GM10266 (cell line): ENCODE data around the gene POLE2.
"Not testable (repeated sequence)": the region's sequence is repeated elsewhere in the genome, so short reads cannot be mapped to it uniquely, and the experiment has no call there.

Experiments
- DNase-seq: peaks from one replicate; pipeline ENCODE4 v3.0.0; 2012; ENCODE audit errors: extremely low spot score
- CTCF ChIP-seq: IDR thresholded peaks from 2 replicates; pipeline ENCODE4 v1.5.1; 2012; ENCODE audit warnings: mild to moderate bottlenecking, low read depth; ENCODE audit not compliant: control insufficient read depth, insufficient read depth; ENCODE audit errors: missing control alignments

POLE2 gene

GRCh38 chr14:49686425-49686824 is 1.6 kb downstream of the POLE2 start:
- TF ChIP-seq CTCF: no peak
- DNase-seq: no peak

GRCh38 chr14:49679271-49679670 is 8.7 kb downstream of the POLE2 start:
- no peak for DNase-seq

GRCh38 chr14:49677643-49678042 is 10.4 kb downstream of the POLE2 start:
- no peak for TF ChIP-seq CTCF

More at GRCh38 chr14:49679271-49679670, 8.7 kb downstream of the POLE2 start:
- TF ChIP-seq CTCF: no peak

GRCh38 chr14:49673586-49673985 is 14.4 kb downstream of the POLE2 start:
- no peak for DNase-seq
- no peak for TF ChIP-seq CTCF

More at GRCh38 chr14:49677643-49678042, 10.4 kb downstream of the POLE2 start:
- no peak for DNase-seq

- TF ChIP-seq CTCF: no peak
- DNase-seq: no peak
Observed at GRCh38 chr14:49670475-49670874, 17.5 kb downstream of the POLE2 start.

GRCh38 chr14:49659526-49660455 is 28.2 kb downstream of the POLE2 start:
- DNase-seq: no peak
- TF ChIP-seq CTCF: no peak

- DNase-seq: not testable (repeated sequence)
Observed at GRCh38 chr14:49657500-49657899, 30.5 kb downstream of the POLE2 start.
